Lower leg skin (tissue), 3 donors: Measurements from ENCODE around the gene HECA.

Source experiments
- POLR2A ChIP-seq, 2 donors: fragments of 450-650 bp; IDR thresholded peaks; one replicate each; pipeline ENCODE4 v1.6.1; 2016 to 2017; ENCODE audit warnings: antibody characterized with exemption in 2 of 2, mild to moderate bottlenecking in 1 of 2, moderate library complexity in 1 of 2
- TF ChIP-seq, protein P1 (sequence below), 3 donors: fragments of 450-650 bp; IDR thresholded peaks; one replicate each; pipeline ENCODE4 v1.5.1; 2016; ENCODE audit warnings: antibody characterized with exemption in 3 of 3, mild to moderate bottlenecking in 3 of 3, moderate library complexity in 2 of 3

- TF ChIP-seq, protein P1, sequence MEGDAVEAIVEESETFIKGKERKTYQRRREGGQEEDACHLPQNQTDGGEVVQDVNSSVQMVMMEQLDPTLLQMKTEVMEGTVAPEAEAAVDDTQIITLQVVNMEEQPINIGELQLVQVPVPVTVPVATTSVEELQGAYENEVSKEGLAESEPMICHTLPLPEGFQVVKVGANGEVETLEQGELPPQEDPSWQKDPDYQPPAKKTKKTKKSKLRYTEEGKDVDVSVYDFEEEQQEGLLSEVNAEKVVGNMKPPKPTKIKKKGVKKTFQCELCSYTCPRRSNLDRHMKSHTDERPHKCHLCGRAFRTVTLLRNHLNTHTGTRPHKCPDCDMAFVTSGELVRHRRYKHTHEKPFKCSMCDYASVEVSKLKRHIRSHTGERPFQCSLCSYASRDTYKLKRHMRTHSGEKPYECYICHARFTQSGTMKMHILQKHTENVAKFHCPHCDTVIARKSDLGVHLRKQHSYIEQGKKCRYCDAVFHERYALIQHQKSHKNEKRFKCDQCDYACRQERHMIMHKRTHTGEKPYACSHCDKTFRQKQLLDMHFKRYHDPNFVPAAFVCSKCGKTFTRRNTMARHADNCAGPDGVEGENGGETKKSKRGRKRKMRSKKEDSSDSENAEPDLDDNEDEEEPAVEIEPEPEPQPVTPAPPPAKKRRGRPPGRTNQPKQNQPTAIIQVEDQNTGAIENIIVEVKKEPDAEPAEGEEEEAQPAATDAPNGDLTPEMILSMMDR (IDR thresholded peaks at IDR 0.05) = no peak
- no peak for TF ChIP-seq POLR2A (IDR thresholded peaks at IDR 0.05)
These were observed 5.6 kb upstream of the HECA start for GRCh38 chr6:139129284-139129683.
